Left ventricle myocardium inferior (tissue), 1 donor: Measurements from ENCODE around the gene SMAD5. TPM values are rescaled to one million over a fixed set of nuclear protein-coding genes. Genes with fewer than 3 reads are reported as not detected.
A peak's percentile ranks its signal among the peaks of the same experiment; 100 is the strongest.

ENCODE experiments used
- DNase-seq: peaks from one replicate; pipeline ENCODE4 v3.0.0-alpha.2; 2020
- H3K27ac ChIP-seq: fragments of 200-600 bp; replicated peaks from 2 replicates; pipeline ENCODE4 v1.8.0; 2021
- H3K27me3 ChIP-seq: fragments of 200-600 bp; 2 replicates; pipeline ENCODE4 v1.8.0; 2021; ENCODE audit warnings: low read depth
- H3K36me3 ChIP-seq: fragments of 200-600 bp; 2 replicates; pipeline ENCODE4 v1.8.0; 2021
- H3K4me1 ChIP-seq: fragments of 200-600 bp; 2 replicates; pipeline ENCODE4 v1.8.0; 2021
- H3K4me3 ChIP-seq: fragments of 200-600 bp; 2 replicates; pipeline ENCODE4 v1.8.0; 2021; ENCODE audit warnings: mild to moderate bottlenecking, moderate library complexity
- H3K9me3 ChIP-seq: fragments of 200-600 bp; replicated peaks from 2 replicates; pipeline ENCODE4 v1.8.0; 2021
- CTCF ChIP-seq: fragments of 200-600 bp; IDR thresholded peaks from 2 replicates; pipeline ENCODE4 v1.8.0; 2021; ENCODE audit warnings: antibody characterized with exemption, mild to moderate bottlenecking, borderline replicate concordance
- intact Hi-C: fragments of 100-400 bp; cut with micrococcal nuclease; formaldehyde crosslinking; loops from one replicate; pipeline ENCODE4 v1.11.0; 2022
- total RNA-seq: library from RNA; stranded (reverse); fragmentation: NEBNext Ultra II Directional; extraction: Animal tissue kit (Norgen Biotek cat#: 25700); gene quantifications from one replicate; pipeline ENCODE4 v1.2.1, GENCODE V29; 2021
- donor health status: DM: no; HTN: yes; CAD: no; lungs with severe emphysema.

Gene SMAD5
- total RNA-seq, 1 donor from 2014 or later, result 34.8 TPM

DNA sequence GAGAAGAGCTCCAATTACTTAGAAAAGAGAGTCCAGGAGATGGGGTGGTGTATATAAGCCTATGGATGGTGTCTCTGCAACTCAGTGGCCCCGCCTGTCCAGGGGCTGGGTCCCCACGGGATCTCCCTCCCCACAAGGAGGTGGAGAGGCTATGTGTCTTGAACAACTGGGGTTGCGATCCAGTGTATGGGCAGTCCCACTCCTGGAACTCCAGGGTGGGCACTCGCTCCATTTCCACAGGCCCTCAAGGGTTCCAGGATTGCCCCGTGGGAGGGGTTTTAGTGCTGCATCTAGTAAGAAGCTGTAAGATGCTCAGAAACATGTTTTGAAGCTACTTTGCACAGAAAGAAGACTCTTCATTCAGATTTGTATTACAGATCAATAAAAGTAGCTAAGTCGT is 558 bp upstream of the SMAD5 start:
- intact Hi-C loops, result no loop called here

GRCh38 chr5:136133222-136133921 is 727 bp downstream of the SMAD5 start:
- intact Hi-C loops, result no loop called here
- Histone ChIP-seq H3K27ac (peak overlapping the region; percentile 99), H3K4me1 (peaks cover 73% of the 10 kb centered on the region), H3K27me3 (no peaks in the 10 kb centered on the region), H3K4me3 (peak overlapping the region; percentile 94), H3K36me3 (no peaks in the 10 kb centered on the region), H3K9me3 (no peaks in the 10 kb centered on the region)
- TF ChIP-seq CTCF, result no peak
- DNase-seq, result peak; percentile 37

More for the DNA sequence above, 558 bp upstream of the SMAD5 start:
- no peak for TF ChIP-seq CTCF
- H3K4me1 ChIP-seq, result peaks cover 61% of the 10 kb centered on the region
- no peaks in the 10 kb centered on the region for H3K36me3 ChIP-seq
- DNase-seq, result no peak
- peak overlapping the region; percentile 94 for H3K4me3 ChIP-seq
- no peaks in the 10 kb centered on the region for H3K27me3 ChIP-seq
- peak overlapping the region; percentile 99 for H3K27ac ChIP-seq
- no peaks in the 10 kb centered on the region for H3K9me3 ChIP-seq

DNA sequence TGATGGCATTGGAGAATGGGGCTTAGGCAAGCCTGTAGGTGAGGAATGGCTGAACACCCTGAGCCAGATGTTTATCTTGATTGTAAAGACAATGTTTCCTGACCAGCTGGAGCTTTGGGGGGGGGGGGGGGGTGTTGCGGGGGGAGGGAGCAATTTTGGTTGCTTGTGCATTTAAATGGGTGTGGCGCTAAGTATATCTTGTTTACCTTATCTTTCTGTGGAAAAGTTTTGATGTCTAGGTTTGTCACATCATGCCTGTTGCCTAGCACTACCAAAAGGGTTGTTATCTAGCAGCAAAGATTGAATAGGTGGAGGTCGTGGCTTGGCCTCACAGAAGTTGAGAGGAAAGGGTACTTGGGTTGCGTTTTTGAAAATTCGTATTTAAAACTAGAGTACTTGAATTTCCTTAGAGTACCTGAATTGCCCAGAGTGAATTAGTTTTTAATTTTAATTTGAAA is 1.3 kb downstream of the SMAD5 start:
- Histone ChIP-seq H3K27me3 (no peaks in the 10 kb centered on the region), H3K9me3 (no peaks in the 10 kb centered on the region), H3K27ac (peak overlapping the region; percentile 99), H3K36me3 (no peaks in the 10 kb centered on the region), H3K4me3 (peak overlapping the region; percentile 94), H3K4me1 (peaks cover 74% of the 10 kb centered on the region)
- no peak for TF ChIP-seq CTCF
- intact Hi-C loops, result no loop called here
- DNase-seq, result no peak

DNA sequence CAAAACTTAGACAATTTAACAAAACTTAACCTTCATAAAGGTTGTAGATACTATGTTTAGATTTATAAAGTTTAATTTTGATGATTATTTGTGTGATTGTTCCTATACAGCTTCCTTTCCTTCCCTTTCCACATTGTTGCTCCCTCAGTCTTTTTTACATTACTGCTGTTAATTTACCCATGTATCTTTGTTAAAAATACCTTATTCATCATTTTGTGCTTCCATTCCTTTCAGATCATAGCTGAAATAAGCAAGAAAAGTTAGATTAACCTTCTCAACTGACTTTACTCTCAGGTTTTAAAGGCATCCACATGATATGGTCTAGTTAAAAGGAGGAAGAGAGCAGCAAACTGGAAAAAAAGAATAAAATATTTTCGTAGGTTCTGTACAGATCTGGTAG is 2.0 kb downstream of the SMAD5 start:
- no peaks in the 10 kb centered on the region for H3K9me3 ChIP-seq
- no peaks in the 10 kb centered on the region for H3K36me3 ChIP-seq
- H3K27ac ChIP-seq, result peak overlapping the region; percentile 99
- H3K27me3 ChIP-seq, result no peaks in the 10 kb centered on the region
- peak overlapping the region; percentile 94 for H3K4me3 ChIP-seq
- intact Hi-C loops, result no loop called here
- no peak for DNase-seq
- TF ChIP-seq CTCF, result no peak
- peaks cover 75% of the 10 kb centered on the region for H3K4me1 ChIP-seq

- no peak for TF ChIP-seq CTCF
- intact Hi-C loops, result no loop called here
- Histone ChIP-seq H3K4me1 (peaks cover 83% of the 10 kb centered on the region), H3K36me3 (no peaks in the 10 kb centered on the region), H3K27ac (no peak overlapping the region), H3K9me3 (no peaks in the 10 kb centered on the region), H3K27me3 (no peaks in the 10 kb centered on the region), H3K4me3 (no peak overlapping the region)
- DNase-seq, result no peak
Observed at GRCh38 chr5:136135536-136135935, 2.9 kb downstream of the SMAD5 start.
